CD14-positive monocyte (primary cell): Measurements from ENCODE around the gene ITGA5. TPM values are rescaled to one million over a fixed set of nuclear protein-coding genes. Genes with fewer than 3 reads are reported as not detected.

Experiments
- DNase-seq, 3 donors: peaks; one replicate each; pipeline ENCODE4 v3.0.0-alpha.2; 2011 to 2022
- H2AFZ ChIP-seq: 2 replicates; pipeline ENCODE4 v1.6.0; 2012; ENCODE audit warnings: mild to moderate bottlenecking, low read depth, low read length, inconsistent platforms; ENCODE audit not compliant: insufficient read depth, poor library complexity, severe bottlenecking
- H3K27ac ChIP-seq, 2 donors: 1 replicate in 1 of 2; 2 replicates in 1 of 2; pipeline ENCODE4 v1.5.1; 2012 to 2013; ENCODE audit warnings: low read length in 2 of 2, control low read depth in 1 of 2, inconsistent platforms in 1 of 2, low read depth in 1 of 2, mild to moderate bottlenecking in 1 of 2
- H3K27me3 ChIP-seq, 2 donors: one replicate each; pipeline versions ENCODE4 v1.6.0 to v1.6.1; 2011 to 2013; ENCODE audit warnings: low read length in 2 of 2; ENCODE audit not compliant: control insufficient read depth in 2 of 2, insufficient read depth in 2 of 2
- H3K36me3 ChIP-seq, 2 donors: replicated peaks in 1 of 2; 1 replicate in 1 of 2; 2 replicates in 1 of 2; pipeline versions ENCODE4 v1.5.1 to v1.6.1; 2012 to 2013; ENCODE audit warnings: low read length in 2 of 2, control low read depth in 1 of 2, inconsistent platforms in 1 of 2, mild to moderate bottlenecking in 1 of 2; ENCODE audit not compliant: insufficient read depth in 2 of 2, control insufficient read depth in 1 of 2
- H3K4me1 ChIP-seq, 2 donors: 1 replicate in 1 of 2; 2 replicates in 1 of 2; pipeline versions ENCODE4 v1.5.1 to v1.6.1; 2012 to 2013; ENCODE audit warnings: low read length in 2 of 2, control low read depth in 1 of 2, inconsistent platforms in 1 of 2, mild to moderate bottlenecking in 1 of 2, moderate library complexity in 1 of 2; ENCODE audit not compliant: insufficient read depth in 2 of 2, control insufficient read depth in 1 of 2
- H3K4me2 ChIP-seq: replicated peaks from 2 replicates; pipeline ENCODE3; 2012; ENCODE audit warnings: low read length, moderate library complexity, mild to moderate bottlenecking; ENCODE audit not compliant: poor library complexity, severe bottlenecking; ENCODE audit errors: extremely low read depth
- H3K4me3 ChIP-seq, 3 experiments: fragments of 200-600 bp in 1 of 3; sonication (generic) in 1 of 3; replicated peaks in 1 of 3; 1 replicate in 2 of 3; 2 replicates in 1 of 3; pipeline ENCODE4 v1.5.1; 2011 to 2013; ENCODE audit warnings: low read length in 3 of 3, mild to moderate bottlenecking in 3 of 3, control low read depth in 2 of 3, low read depth in 2 of 3, inconsistent platforms in 1 of 3, moderate library complexity in 1 of 3
- H3K79me2 ChIP-seq: 2 replicates; pipeline ENCODE4 v1.6.0; 2012; ENCODE audit warnings: mild to moderate bottlenecking, control low read depth, inconsistent platforms, low read length, moderate library complexity; ENCODE audit not compliant: insufficient read depth
- H3K9ac ChIP-seq: 2 replicates; pipeline ENCODE4 v1.6.0; 2017; ENCODE audit warnings: low read length, mild to moderate bottlenecking; ENCODE audit not compliant: insufficient read depth, poor library complexity, severe bottlenecking
- H3K9me3 ChIP-seq, 2 donors: replicated peaks in 1 of 2; 1 replicate in 1 of 2; 2 replicates in 1 of 2; pipeline versions ENCODE4 v1.5.1 to v1.6.1; 2012 to 2013; ENCODE audit warnings: low read length in 2 of 2, control low read depth in 1 of 2; ENCODE audit not compliant: control insufficient read depth in 1 of 2, insufficient read depth in 1 of 2
- H4K20me1 ChIP-seq: 2 replicates; pipeline ENCODE4 v1.6.0; 2012; ENCODE audit warnings: mild to moderate bottlenecking, low read length, control low read depth, moderate library complexity; ENCODE audit not compliant: insufficient read depth
- H3K27ac Mint-ChIP-seq, 7 donors: one replicate each; pipeline ENCODE4 v1.8.0; 2020; ENCODE audit warnings: mild to moderate bottlenecking in 7 of 7, mixed read lengths in 7 of 7, moderate library complexity in 6 of 7, inconsistent platforms in 2 of 7
- H3K27me3 Mint-ChIP-seq, 3 donors: one replicate each; pipeline ENCODE4 v1.8.0; 2021 to 2022; ENCODE audit warnings: low read depth in 3 of 3, mild to moderate bottlenecking in 3 of 3, mixed read lengths in 3 of 3, moderate library complexity in 3 of 3, inconsistent platforms in 1 of 3
- H3K36me3 Mint-ChIP-seq, 2 donors: one replicate each; pipeline ENCODE4 v1.8.0; 2020; ENCODE audit warnings: mixed read lengths in 2 of 2, inconsistent platforms in 1 of 2, mild to moderate bottlenecking in 1 of 2
- H3K4me1 Mint-ChIP-seq: one replicate; pipeline ENCODE4 v1.8.0; 2020; ENCODE audit warnings: mild to moderate bottlenecking, mixed read lengths
- H3K4me3 Mint-ChIP-seq, 2 donors: one replicate each; pipeline ENCODE4 v1.8.0; 2020; ENCODE audit warnings: mild to moderate bottlenecking in 2 of 2, mixed read lengths in 2 of 2, moderate library complexity in 1 of 2
- H3K9me3 Mint-ChIP-seq, 7 donors: one replicate each; pipeline ENCODE4 v1.8.0; 2020 to 2022; ENCODE audit warnings: mixed read lengths in 7 of 7, mild to moderate bottlenecking in 6 of 7, moderate library complexity in 6 of 7, inconsistent platforms in 2 of 7
- WGBS: methylation state at CpG from one replicate; pipeline ENCODE4 v1.1.5; 2013; ENCODE audit warnings: missing lambda C conversion rate; ENCODE audit not compliant: insufficient coverage; 5-methylcytosine and 5-hydroxymethylcytosine counted together
- intact Hi-C, 2 donors: fragments of 100-400 bp; cut with micrococcal nuclease; formaldehyde crosslinking; loops; one replicate each; pipeline versions ENCODE4 v1.15.0 to v1.15.1; 2023
- polyA plus RNA-seq, 3 donors: library from polyadenylated mRNA; depleted of rRNA in 1 of 3; unstranded in 2 of 3; stranded (reverse) in 1 of 3; fragments of 300-500 nt in 2 of 3; fragments of >200 nt in 1 of 3; fragmentation: Illumina TruSeq in 2 of 3; gene quantifications; 1 replicate in 2 of 3; 2 replicates in 1 of 3; pipeline ENCODE4 v1.2.3, GENCODE V29; 2012 to 2021
- TF ChIP-seq, protein P1 (sequence below): fragments of 200-600 bp; IDR thresholded peaks from one replicate; pipeline ENCODE4 v1.8.0; 2022; ENCODE audit warnings: antibody characterized with exemption, mild to moderate bottlenecking

ITGA5 gene
- polyA plus RNA-seq, 3 donors, result 85.5 to 142 (median 99.4) TPM

DNA sequence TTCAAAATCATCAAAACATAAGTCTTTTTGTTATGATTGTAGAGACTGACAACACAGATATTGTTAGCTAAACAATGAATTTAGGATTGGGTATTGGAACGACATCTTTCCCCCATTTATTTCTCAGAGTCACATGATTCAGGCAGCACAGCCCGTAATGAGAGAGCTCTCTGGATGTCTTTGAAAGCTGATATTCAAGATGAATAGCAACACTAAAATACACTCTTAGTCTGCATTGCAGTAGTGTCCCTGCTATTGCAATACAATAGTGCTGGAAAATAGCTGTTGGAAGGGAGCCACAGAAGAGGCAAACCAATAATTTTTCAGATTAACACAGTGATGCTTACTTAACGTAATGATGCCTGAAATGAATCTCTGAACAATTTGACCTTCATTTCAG is 44.4 kb upstream of the ITGA5 start:
- no CpG with 5 or more reads among the region's 3 CpGs for WGBS
- H3K36me3 ChIP-seq, result no peaks in the 10 kb centered on the region

DNA sequence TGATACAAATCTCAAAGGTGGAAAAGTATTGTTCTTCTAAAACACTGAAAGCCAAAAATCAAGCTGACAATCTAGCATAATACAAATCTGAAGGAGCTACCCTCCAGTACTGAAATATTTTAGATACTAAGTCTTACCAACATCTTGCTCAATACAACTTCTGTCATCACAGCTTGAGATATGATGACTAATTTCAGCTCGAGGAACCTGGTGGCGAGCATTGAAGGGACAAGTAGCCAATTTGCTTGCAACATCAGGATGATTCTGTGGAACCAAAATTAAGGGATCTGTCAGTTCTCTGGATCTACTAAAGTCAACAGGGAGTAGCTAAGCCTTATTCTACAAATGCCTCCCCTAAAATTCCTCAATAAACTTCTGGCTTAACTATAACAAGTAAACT is 44.0 kb upstream of the ITGA5 start:
- H3K4me1 Mint-ChIP-seq, result peaks cover 15% of the 10 kb centered on the region
- DNase-seq, result peak; percentile 86 to 95 (median 95)

More for the DNA sequence above, 44.4 kb upstream of the ITGA5 start:
- Histone ChIP-seq H3K27me3 (no peaks in the 10 kb centered on the region), H4K20me1 (no peaks in the 10 kb centered on the region), H2AFZ (no peak overlapping the region), H3K4me3 (no peak overlapping the region), H3K4me2 (no peak overlapping the region), H3K4me1 (peaks cover 12 to 15% of the 10 kb centered on the region in 2 donors), H3K79me2 (no peaks in the 10 kb centered on the region), H3K9ac (no peak overlapping the region), H3K9me3 (no peaks in the 10 kb centered on the region), H3K27ac (no peak overlapping the region)
- TF ChIP-seq, protein P1, sequence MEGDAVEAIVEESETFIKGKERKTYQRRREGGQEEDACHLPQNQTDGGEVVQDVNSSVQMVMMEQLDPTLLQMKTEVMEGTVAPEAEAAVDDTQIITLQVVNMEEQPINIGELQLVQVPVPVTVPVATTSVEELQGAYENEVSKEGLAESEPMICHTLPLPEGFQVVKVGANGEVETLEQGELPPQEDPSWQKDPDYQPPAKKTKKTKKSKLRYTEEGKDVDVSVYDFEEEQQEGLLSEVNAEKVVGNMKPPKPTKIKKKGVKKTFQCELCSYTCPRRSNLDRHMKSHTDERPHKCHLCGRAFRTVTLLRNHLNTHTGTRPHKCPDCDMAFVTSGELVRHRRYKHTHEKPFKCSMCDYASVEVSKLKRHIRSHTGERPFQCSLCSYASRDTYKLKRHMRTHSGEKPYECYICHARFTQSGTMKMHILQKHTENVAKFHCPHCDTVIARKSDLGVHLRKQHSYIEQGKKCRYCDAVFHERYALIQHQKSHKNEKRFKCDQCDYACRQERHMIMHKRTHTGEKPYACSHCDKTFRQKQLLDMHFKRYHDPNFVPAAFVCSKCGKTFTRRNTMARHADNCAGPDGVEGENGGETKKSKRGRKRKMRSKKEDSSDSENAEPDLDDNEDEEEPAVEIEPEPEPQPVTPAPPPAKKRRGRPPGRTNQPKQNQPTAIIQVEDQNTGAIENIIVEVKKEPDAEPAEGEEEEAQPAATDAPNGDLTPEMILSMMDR, result no peak
- Mint-ChIP-seq H3K9me3 (no peaks in the 10 kb centered on the region), H3K4me3 (no peak overlapping the region), H3K27me3 (peaks cover 0 to 1% (median 0%) of the 10 kb centered on the region in 3 donors), H3K27ac (peak overlapping the region in 1 of 7 donors; percentile 43), H3K4me1 (peaks cover 15% of the 10 kb centered on the region), H3K36me3 (peaks cover 0 to 1% of the 10 kb centered on the region in 2 donors)
- DNase-seq, result no peak
- intact Hi-C loops, result loop anchor here in 1 of 2 donors (5.0 kb wide), 1 partner anchor 34 kb away; the partner anchor contains the start of gene NCKAP1L

More for the DNA sequence above, 44.0 kb upstream of the ITGA5 start:
- Histone ChIP-seq H3K36me3 (no peaks in the 10 kb centered on the region), H3K79me2 (no peaks in the 10 kb centered on the region), H2AFZ (no peak overlapping the region), H3K4me1 (peaks cover 12 to 15% of the 10 kb centered on the region in 2 donors), H3K9ac (no peak overlapping the region), H3K9me3 (no peaks in the 10 kb centered on the region), H3K27ac (peak overlapping the region in 1 of 2 donors; percentile 34), H4K20me1 (no peaks in the 10 kb centered on the region), H3K4me3 (no peak overlapping the region), H3K4me2 (no peak overlapping the region), H3K27me3 (no peaks in the 10 kb centered on the region)
- intact Hi-C loops, result loop anchor here in 1 of 2 donors (5.0 kb wide), 1 partner anchor 34 kb away; the partner anchor contains the start of gene NCKAP1L
- Mint-ChIP-seq H3K27ac (peak overlapping the region in 3 of 7 donors; percentile 54 to 82 (median 68)), H3K36me3 (peaks cover 0 to 1% of the 10 kb centered on the region in 2 donors), H3K27me3 (peaks cover 0 to 1% (median 0%) of the 10 kb centered on the region in 3 donors), H3K9me3 (no peaks in the 10 kb centered on the region), H3K4me3 (no peak overlapping the region)
- WGBS, result 0% methylated on average over 1 of the region's 2 CpGs
- TF ChIP-seq, protein P1, result no peak
